Progenitor cell of endocrine pancreas (in vitro differentiated cells): ENCODE results near the gene ADAMTS1. TPM values are rescaled to one million over a fixed set of nuclear protein-coding genes. Genes with fewer than 3 reads are reported as not detected.

Experiments
- DNase-seq: peaks from one replicate; pipeline ENCODE4 v3.0.0; 2021; ENCODE audit warnings: low spot score; ENCODE audit not compliant: unreplicated experiment
- H3K27ac Mint-ChIP-seq: 2 replicates; pipeline ENCODE4 v1.8.0; 2021; ENCODE audit warnings: mild to moderate bottlenecking, moderate library complexity, mixed read lengths
- H3K27me3 Mint-ChIP-seq: 2 replicates; pipeline ENCODE4 v1.8.0; 2021; ENCODE audit warnings: mixed read lengths
- H3K36me3 Mint-ChIP-seq: 2 replicates; pipeline ENCODE4 v1.8.0; 2022; ENCODE audit warnings: mixed read lengths; ENCODE audit not compliant: insufficient read depth
- H3K4me1 Mint-ChIP-seq: 2 replicates; pipeline ENCODE4 v1.8.0; 2021; ENCODE audit warnings: low read depth, mixed read lengths
- H3K4me3 Mint-ChIP-seq: 2 replicates; pipeline ENCODE4 v1.8.0; 2021; ENCODE audit warnings: low read depth, mild to moderate bottlenecking, moderate library complexity, mixed read lengths
- H3K9me3 Mint-ChIP-seq: 2 replicates; pipeline ENCODE4 v1.8.0; 2021; ENCODE audit warnings: low read depth, mixed read lengths
- CTCF ChIP-seq: fragments of 200-600 bp; sonication (generic); IDR thresholded peaks from one replicate; pipeline ENCODE4 v1.5.0; 2021; ENCODE audit warnings: antibody characterized with exemption, mild to moderate bottlenecking; ENCODE audit not compliant: unreplicated experiment
- total RNA-seq: library from RNA; stranded (reverse); gene quantifications from 2 replicates; pipeline ENCODE4 v1.2.1, GENCODE V29; 2021

The ADAMTS1 gene
- total RNA-seq, 1 donor from 2014 or later: 11.6 TPM

- Mint-ChIP-seq H3K9me3 (no peaks in the 10 kb centered on the region), H3K36me3 (no peaks in the 10 kb centered on the region), H3K27ac (no peak overlapping the region)
Measured at GRCh38 chr21:26813426-26813998, 31.7 kb downstream of the ADAMTS1 start.

GRCh38 chr21:26812173-26812572 is 33.0 kb downstream of the ADAMTS1 start:
- Mint-ChIP-seq H3K4me3 (no peak overlapping the region), H3K27ac (no peak overlapping the region), H3K36me3 (no peaks in the 10 kb centered on the region), H3K27me3 (no peaks in the 10 kb centered on the region), H3K9me3 (no peaks in the 10 kb centered on the region), H3K4me1 (peaks cover 12% of the 10 kb centered on the region)
- no peak for TF ChIP-seq CTCF
- DNase-seq: no peak

More at GRCh38 chr21:26813426-26813998, 31.7 kb downstream of the ADAMTS1 start:
- TF ChIP-seq CTCF: no peak
- peaks cover 18% of the 10 kb centered on the region for H3K4me1 Mint-ChIP-seq
- DNase-seq: no peak
- H3K27me3 Mint-ChIP-seq: no peaks in the 10 kb centered on the region
- no peak overlapping the region for H3K4me3 Mint-ChIP-seq

- no peak overlapping the region for H3K27ac Mint-ChIP-seq
- no peak overlapping the region for H3K4me3 Mint-ChIP-seq
- DNase-seq: no peak
- no peaks in the 10 kb centered on the region for H3K36me3 Mint-ChIP-seq
- no peak for TF ChIP-seq CTCF
- no peaks in the 10 kb centered on the region for H3K9me3 Mint-ChIP-seq
- no peaks in the 10 kb centered on the region for H3K27me3 Mint-ChIP-seq
- peaks cover 12% of the 10 kb centered on the region for H3K4me1 Mint-ChIP-seq
Measured at GRCh38 chr21:26811482-26811881, 33.7 kb downstream of the ADAMTS1 start.

- H3K27ac Mint-ChIP-seq: no peak overlapping the region
- no peaks in the 10 kb centered on the region for H3K9me3 Mint-ChIP-seq
- no peaks in the 10 kb centered on the region for H3K27me3 Mint-ChIP-seq
- H3K4me3 Mint-ChIP-seq: no peak overlapping the region
- TF ChIP-seq CTCF: no peak
- DNase-seq: no peak
- H3K36me3 Mint-ChIP-seq: no peaks in the 10 kb centered on the region
- H3K4me1 Mint-ChIP-seq: peaks cover 12% of the 10 kb centered on the region
Measured at GRCh38 chr21:26810676-26811415, 34.4 kb downstream of the ADAMTS1 start.

GRCh38 chr21:26810266-26810665 is 34.9 kb downstream of the ADAMTS1 start:
- H3K4me1 Mint-ChIP-seq: peaks cover 12% of the 10 kb centered on the region
- H3K9me3 Mint-ChIP-seq: no peaks in the 10 kb centered on the region
- DNase-seq: no peak
- TF ChIP-seq CTCF: no peak
- no peak overlapping the region for H3K4me3 Mint-ChIP-seq
- no peak overlapping the region for H3K27ac Mint-ChIP-seq
- H3K36me3 Mint-ChIP-seq: no peaks in the 10 kb centered on the region
- no peaks in the 10 kb centered on the region for H3K27me3 Mint-ChIP-seq
